ENCODE results near the gene CYP2B6.
"Not testable (repeated sequence)": the region's sequence is repeated elsewhere in the genome, so short reads cannot be mapped to it uniquely, and the experiment has no call there.

The CYP2B6 gene

DNA sequence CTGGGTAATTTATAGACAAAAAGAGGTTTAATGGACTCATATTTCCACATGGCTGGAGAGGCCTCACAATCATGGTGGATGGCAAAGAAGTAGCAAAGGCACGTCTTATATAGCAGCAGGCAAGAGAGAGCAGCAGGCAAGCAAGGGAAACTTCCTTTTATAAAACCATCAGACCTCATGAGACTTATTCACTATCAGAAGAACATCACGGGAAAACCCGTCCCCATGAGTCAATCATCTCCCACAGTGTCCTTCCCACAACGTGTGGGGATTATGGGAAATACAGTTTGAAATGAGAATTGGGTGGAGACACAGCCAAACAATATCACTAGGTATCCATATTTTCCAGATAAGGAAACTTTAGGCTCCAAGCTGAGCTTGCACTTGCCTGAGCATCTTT, 9.5 kb upstream of the CYP2B6 start:
- DNase-seq, result no peak

DNA sequence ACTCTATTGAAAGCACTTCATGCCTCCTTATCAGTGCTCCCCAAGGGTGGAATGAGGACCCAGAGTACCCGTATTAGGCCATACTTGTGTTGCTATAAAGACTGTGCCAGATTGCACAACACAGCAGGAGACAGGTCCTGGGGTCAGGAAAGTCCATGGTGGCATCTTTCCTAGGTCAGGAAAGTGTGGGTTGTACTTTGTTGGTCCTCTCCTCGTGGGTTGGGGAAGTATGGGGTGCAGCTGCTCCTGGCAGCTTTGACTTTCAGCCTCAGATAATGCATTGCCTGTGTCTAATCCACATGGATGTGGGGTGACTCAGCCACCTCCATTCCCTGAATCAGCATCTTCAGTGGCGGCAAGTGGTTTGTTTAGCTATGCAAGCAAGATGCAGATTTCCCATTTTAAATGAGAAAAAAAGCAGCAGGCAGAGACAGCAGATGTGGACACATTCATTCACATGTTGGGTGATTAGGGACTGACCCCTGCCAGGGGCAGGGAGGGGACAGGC, 8.4 kb upstream of the CYP2B6 start:
- no peak for DNase-seq

DNA sequence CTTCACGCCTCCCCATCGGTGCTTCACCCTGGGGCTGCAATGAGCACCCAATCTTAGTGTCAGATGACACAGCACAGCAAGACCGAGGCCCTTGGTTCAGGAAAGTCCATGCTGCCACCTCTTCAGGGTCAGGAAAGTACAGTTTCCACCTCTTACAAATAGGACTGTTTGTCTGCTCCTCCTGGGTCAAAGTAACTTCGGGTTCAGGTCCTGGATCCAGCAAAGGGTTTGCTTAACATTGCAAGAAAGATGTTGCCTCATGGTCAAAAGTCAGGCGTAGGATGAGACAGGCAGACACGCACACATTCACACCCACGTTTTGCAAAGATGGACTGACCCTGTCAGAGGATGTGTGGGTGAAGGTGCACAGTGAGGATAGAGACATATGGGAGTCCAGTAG, 1.6 kb upstream of the CYP2B6 start:
- DNase-seq, result no peak

DNA sequence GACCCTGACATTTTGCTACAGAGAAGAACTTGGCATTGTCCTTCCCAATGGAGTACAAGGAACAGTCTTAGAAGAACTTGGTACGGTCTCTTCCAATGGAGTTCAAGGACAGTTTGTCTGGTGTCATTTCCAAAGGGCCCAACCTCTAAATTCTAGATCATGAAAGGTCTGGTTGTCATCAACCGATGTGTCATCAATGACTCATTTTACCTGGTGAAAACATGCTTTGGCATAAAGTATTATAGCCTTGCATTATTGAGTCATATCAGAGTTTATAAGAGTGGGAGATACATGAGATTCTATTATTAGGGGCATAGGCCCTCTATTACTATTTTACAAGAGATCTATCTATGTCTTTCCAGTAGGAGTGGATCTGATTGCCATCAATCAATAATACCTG, 4.3 kb downstream of the CYP2B6 start:
- no peak for DNase-seq

DNA sequence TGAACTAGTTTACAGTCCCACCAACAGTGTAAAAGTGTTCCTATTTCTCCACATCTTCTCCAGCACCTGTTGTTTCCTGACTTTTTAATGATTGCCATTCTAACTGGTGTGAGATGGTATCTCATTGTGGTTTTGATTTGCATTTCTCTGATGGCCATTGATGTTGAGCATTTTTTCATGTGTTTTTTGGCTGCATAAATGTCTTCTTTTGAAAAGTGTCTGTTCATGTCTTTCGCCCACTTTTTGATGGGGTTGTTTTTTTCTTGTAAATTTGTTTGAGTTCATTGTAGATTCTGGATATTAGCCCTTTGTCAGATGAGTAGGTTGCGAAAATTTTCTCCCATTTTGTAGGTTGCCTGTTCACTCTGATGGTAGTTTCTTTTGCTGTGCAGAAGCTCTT, 7.9 kb downstream of the CYP2B6 start:
- not testable (repeated sequence) for DNase-seq

DNA sequence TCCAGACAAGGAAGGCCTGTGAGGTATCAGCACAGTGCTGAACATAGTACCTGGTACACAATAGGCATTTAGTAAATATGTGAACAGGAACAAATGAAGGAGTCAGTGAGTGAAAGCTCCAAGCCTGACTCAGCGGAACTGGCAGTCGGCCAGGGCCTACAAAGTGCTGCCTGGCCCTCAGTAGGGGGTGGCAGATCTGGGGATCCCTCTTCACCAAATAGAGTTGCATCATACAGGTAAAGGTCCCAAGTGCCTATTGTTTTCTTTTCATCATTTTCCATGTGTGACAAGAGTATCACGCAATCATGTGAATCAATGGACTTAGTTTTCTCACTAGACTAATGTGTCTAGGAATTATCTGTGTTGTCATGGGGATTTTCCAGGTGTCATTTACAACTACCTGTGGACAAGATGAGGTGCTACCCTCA, 9.2 kb downstream of the CYP2B6 start:
- no peak for DNase-seq

DNA sequence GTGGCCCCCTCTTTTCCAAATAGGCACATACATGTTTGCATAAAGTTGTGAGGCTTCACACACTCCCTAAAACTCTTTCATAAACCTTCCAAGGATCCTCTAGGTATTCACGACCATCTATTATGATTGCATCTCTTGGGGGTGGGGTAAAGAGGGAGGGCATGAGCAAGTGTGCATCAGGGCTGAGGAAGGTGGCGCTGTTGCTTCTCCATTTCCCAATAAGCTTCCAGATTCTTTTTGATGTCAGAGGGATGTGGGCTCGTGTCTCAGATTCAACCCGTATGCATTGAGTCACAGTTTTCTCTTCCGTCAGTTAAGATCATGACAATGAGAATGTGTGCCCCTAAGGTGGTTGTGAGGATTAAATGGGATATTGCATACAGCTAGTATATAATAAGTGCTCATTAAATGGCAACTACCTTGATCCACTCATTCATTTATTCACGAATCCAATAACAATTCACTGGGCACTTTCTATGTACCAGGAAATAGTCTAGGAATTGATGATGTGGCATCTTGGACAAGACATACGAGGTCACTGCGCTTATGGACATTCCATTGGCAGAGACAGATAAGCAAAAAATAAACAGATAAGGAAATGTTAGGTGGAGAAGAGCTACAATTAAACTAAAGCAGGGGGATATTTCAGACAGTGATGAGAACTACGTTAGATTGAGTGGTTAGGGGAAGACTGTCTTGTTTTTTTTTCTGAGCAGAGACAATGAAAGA, 10.3 kb downstream of the CYP2B6 start:
- no peak for DNase-seq

DNA sequence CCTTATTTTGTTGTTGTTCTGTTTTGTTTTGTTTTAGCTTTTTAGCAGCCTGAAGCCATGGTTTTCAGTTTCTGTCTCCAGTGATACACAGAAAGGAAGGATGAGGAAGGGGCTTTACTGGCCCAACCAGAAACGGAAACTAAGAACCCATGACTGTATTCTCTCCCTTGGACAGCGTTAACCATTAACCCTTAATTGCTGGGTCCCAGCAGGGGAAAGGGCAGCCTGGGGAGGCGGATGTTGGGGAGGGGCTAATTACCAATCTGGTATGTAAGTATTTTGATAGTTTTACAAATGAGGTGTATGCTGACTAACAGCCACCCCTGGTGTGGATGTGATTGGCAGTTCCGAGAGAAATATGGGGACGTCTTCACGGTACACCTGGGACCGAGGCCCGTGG, 12.6 kb downstream of the CYP2B6 start:
- not testable (repeated sequence) for DNase-seq

DNA sequence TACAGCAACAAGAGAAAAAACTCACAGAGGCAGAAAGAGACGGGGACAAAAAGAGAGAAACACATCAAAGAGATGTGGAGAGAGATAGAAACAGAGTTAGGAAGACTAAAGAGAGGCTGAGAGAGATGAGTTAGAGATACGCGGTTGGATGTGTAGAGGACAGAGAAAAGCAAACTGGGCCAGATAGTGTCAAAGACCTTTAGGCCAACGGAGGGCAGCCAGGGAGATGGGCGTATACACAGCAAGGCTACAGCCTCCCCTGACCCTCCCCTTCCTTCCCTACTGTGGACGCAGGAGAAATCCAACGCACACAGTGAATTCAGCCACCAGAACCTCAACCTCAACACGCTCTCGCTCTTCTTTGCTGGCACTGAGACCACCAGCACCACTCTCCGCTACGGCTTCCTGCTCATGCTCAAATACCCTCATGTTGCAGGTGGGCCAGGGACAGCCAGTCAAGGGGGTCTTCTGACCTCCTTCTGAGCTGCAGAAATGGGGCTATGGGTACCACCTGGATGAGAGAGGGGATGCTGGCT, 18.7 kb downstream of the CYP2B6 start:
- DNase-seq, result no peak

DNA sequence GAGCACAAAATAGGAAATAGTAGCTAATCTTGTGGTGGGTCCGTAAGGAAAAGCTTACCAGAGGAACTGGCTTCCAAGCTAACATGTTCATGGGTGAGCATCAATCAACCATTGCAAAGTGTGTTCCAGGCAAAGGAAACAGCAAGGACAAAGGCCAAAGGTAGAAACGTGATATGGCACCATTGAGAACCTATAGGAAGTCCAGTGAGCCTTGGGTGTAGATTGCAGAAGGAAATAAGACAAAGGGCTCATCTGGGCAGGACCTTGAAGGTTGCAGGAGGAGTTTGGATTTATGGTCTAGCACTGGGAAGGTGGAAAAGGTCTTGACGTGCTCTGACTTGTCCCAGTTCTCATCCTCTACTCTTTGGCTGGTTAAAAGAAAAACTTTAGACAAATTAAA, 22.3 kb downstream of the CYP2B6 start:
- no peak for DNase-seq

DNA sequence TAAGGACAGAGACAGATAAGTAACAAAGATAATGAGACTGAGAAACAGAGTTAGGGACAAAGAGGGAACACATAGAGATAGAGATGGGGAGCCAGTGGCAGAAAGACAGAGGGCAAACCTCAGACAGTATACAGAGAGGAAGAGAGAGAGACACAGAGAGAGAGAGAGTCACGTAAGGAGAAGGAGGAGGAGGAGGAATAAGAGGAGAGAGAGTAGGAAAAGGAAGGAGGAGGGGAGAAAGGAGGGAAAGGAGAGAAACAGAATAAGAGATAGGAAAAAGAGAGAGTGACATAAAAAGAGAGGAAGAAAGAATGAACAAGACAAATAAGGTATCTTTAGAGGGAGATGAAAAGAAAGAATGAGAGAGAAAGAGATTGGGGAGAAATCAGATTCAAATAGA, 23.6 kb downstream of the CYP2B6 start:
- no peak for DNase-seq

DNA sequence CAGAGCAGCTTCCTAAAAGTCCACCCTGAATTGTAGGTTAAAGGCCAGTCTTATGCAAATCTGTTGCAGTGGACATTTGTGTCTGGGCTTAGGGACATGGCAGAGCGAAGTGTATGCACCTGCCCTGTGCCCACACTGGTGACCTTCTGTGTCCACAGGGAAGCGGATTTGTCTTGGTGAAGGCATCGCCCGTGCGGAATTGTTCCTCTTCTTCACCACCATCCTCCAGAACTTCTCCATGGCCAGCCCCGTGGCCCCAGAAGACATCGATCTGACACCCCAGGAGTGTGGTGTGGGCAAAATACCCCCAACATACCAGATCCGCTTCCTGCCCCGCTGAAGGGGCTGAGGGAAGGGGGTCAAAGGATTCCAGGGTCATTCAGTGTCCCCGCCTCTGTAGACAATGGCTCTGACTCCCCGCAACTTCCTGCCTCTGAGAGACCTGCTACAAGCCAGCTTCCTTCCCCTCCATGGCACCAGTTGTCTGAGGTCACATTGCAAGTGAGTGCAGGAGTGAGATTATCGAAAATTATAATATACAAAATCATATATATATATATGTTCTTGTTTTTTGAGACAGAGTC, 25.5 kb downstream of the CYP2B6 start:
- DNase-seq, result no peak

DNA sequence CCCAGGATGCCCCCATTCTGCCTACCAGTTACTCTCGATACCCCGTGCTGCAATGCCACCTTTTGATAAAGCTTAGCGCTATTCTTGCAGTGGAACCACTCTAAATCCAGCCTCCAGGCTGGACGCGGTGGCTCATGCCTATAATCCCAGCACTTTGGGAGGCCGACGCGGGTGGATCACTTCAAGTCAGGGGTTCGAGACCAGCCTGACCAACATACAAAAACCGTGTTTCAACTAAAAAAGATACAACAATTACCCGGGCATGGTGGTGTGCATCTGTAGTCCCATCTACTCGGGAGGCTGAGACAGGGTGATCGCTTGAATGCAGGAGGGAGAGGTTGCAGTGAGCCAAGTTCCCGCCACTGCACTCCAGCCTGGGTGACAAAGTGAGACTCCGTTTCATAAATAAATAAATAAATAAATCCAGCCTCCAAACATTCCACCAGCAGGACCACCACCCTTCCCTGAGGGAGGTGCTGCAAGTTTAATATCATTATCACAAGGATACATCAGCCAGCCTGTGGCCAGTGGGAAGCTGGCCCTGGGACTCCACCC, 27.7 kb downstream of the CYP2B6 start:
- DNase-seq, result no peak

DNA sequence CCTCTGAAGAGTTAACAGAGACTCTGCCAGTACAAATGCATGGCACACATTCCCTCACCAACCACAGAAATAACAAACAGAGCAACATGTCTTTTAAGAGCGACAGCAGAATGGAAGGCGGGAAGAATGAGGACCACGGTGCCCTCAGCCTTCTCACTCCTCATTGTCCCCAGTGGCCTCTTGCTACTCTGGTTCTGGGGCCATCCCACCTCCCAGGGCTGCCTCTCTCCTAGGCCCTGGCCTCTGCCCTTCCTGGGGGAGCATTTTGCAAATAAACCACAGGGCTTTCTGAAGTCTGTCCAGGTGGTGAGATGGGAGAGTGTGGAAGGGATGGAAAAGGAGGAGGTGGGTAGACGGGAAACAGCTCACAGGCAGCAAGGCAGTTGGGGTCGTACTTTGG, 28.3 kb downstream of the CYP2B6 start:
- DNase-seq, result no peak

DNA sequence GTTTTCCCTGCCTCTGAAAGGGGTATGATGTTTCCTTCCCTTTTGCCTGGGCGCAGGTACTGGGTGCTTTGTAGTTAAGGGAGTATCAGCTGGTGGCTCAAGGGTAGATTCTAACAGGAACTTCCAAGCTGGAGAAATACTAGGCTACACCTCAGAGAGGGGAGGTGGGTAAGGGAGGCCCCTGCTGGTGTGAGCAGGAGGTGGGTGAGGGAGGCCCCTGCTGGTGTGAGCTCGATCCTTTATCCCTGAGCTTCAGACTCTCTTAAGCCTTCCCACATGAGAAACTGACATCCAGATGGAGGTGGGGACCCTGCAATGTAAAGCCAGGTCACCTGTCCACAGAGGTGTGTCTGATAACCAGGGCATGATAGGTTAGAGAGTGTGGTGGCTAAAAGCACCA, 32.1 kb downstream of the CYP2B6 start:
- DNase-seq, result no peak

DNA sequence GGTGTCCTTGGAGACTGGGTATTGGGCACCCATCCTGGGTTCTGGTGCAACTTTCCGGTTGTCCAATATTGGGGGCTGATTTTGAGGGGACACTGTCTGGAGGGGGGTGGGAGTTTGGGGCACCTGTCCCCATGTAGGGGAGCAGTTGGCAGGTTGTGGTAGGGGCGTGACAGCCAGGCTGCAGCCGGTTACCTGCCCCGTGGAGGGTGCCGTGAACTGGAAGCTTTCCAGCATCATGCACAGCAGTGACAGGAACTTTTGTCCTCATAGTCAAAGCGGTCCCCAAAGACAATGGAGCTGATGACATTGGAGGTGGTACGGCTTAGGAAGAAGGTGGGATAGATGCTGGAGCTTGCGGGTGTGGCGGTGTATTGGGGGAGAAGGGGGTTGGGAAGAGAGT, 34.3 kb downstream of the CYP2B6 start:
- no peak for DNase-seq

DNA sequence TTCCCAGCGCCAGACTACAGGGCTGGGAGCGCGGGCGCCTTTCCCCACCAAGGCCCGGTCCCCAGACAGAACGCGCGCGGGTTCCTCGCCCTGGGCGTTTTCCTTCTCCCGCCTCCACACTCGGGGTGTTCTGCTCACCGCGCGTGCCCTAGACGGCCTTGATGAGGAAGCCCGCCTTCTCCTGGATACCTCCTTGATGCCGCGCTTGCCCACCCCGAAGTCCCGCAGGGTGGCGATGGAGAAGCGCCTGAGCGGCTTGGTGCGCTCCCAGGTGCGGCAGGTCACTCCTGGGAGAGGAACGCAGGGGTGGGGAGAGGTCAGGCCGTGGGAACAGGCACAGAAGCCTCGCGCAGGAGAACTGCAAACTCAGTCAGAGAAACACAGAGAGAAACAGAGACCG, 34.8 kb downstream of the CYP2B6 start:
- no peak for DNase-seq

DNA sequence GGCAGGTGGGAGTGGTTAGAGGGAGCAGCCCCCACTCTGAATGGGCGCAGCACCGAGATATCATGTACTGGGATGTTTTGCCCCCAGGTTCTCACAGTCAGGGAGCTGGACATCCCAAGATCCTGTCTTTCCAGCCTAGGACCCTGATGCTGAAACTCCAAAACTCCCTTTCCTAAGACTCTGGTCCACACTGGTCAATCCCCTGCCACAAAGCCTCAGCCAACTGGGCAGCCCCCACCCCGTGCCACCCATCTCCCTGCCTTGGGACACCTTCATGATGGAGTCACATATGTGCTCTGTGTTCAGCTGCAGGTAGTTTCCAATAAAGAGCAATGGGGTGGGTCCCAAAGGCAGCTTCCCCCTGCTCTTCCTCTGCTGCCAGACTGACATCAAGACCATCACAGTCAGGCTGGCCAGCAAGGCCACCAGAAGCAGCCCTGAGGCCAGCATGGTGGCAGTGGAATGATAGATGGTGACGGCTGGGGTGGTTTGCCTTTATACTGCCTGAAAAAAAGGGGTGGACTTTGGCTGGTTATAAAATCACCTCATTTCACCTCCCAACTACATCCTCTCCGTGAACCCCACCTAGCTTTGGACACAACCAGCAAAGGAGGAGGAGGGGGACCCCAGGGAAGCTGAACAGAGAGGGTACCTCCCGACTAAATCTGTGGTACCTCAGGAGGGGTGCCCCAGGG, 36.3 kb downstream of the CYP2B6 start:
- DNase-seq, result no peak

DNA sequence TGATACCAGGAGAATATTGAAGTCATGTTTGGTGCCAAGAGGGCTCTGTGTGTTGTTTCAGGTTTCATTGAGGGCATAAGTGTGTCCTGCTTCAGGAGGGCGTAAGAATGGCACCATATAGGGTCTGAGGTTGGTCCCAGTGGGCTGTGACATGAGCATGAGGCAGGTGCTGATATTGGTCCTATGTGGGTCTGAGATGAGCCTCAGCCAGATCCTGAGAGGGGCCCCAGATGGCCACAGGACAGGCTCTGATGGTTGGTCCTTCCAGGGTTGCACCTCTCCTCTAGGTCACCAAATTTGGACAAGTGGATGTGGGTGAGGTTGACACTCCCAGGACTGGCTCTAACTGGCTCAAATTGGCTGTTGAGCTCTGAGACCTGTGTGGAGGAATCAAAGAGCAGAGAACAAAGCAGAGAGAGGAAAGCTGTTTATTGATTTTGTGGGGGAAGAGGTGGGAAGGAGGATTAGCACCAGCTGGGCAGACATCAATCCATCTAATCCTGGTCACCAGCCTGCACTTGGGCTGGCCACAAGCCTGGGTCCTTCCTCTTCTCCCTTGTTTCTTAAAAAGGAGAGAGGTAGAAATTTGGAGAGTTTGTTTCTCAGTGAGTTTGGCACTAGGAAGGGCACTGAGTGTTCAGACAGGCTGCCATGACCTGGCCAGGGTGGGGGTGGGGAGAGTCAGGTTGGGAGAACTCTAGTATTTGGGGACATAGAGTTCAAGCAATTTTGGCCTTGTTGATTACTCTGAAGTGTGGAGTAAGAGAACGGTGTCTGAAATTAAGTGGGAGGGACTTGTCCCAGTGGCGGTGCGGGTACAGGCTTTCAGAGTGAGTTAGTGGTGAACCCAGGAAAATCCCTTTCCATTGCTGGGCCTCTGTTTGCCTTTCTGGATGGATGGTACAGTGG, 38.7 kb downstream of the CYP2B6 start:
- no peak for DNase-seq

DNA sequence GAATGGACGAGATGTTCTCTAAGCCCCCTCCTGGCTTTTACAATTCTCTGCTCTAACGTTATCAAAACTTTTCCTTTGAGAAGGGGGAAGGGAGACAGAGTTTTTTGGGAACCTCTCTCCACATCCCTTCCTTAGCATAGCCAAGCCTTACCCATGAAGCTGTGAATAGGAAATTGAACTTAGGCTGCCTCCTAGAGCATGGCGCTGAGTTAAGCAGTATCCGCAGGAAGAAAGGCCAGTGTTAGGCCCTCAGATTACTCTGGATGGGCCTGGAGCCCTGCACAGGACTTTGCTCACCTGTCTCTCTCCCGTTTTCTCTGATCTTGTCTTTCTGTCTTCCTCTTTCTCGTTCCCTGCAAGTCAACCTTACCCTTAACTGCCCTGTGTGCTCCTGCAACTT, 39.6 kb downstream of the CYP2B6 start:
- DNase-seq, result no peak

DNA sequence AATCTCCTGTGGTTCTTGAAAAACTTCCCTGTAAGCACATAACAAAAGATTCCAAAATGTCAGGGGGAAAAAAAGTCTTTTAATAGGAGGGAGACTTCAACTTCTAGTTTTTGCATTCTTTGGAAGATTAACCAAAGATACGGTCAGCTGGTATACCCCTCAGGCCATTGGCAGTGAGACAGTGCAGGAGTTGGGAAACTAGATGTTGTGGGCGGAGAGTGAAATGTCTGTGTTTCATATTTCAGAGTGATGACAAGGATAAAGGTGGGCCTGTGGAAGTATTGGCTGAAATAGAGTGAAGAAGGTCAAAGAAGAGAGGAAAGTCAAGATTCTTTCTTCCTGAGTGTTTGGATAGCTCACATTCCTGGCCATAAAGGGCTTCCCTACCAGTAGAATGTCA, 40.8 kb downstream of the CYP2B6 start:
- no peak for DNase-seq

DNA sequence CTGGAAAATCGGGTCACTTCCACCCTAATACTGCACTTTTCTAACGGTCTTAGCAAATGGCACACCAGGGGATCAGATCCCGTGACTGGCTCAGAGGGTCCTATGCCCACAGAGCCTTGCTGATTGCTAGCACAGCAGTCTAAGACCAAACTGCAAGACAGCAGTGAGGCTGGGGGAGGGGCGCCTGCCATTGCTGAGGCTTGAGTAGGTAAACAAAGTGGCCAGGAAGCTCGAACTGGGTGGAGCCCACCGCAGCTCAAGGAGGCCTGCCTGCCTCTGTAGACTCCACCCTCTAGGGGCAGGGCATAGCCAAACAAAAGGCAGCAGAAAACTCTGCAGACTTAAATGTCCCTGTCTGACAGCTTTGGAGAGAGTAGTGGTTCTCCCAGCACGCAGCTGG, 42.2 kb downstream of the CYP2B6 start:
- not testable (repeated sequence) for DNase-seq

DNA sequence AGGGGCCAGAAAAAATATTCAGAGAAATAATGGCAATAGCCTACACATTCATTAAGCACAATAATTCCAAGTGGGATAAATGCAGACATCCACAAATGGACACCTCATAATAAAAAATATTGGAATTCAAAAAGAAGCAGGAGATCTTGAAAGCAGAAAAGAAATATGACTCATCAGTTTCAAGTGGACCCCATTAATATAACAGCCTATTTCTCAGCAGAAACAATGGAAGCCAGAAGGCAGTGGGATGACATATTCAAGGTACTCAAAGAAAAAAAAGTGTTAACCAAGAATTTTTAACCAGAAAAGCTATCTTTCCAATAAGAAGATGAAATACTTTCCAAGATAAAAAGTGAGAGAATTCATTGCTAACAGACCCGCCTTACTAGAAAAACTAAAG, 48.7 kb downstream of the CYP2B6 start:
- DNase-seq, result no peak

Measured in NCI-H2081 treated with DMSO at 0.1 percent for 48 hours (cell line).